VCaP (cell line): Measurements from ENCODE around the gene CCDC8.

Experiments
- H3K27ac ChIP-seq: fragments of 450-650 bp; 2 replicates; pipeline ENCODE4 v1.5.1; 2017
- TF ChIP-seq, protein P1 (sequence below): fragments of 450-650 bp; conservative IDR thresholded peaks from 2 replicates; pipeline ENCODE4 v1.5.1; 2017; ENCODE audit warnings: mild to moderate bottlenecking, moderate library complexity

Gene CCDC8

DNA sequence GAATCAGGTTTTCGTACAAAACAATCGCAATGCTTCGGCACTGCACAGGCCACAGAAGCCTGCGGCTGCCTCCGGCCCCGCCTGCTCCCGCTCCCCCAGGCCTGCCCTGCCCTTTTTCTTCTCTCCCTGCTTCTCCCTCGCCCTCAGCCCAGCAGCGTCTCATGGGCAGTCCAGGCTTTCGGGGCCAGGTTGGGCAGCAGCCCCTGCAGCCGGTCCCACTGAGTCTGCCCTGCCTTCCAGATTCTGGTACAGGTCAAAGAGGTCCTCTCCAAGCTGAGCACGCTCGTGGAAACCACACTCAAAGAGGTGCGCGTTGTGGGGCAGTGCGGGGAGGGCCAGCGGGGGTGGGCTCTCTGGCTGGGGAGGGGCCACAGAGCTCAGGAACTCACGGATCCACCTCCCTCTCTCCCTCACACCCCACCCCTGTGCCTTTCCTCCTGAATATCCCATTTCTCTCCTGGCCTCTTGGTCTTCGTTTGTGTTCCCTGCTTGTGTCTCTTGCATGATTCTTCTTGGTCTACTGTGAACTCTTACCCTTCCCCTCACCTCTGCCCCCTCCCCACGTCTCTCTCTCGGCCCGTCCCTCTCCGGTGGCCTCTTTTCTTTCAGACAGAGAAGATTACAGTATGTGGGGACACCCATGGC lies 30.1 kb downstream of the CCDC8 start:
- TF ChIP-seq, protein P1, sequence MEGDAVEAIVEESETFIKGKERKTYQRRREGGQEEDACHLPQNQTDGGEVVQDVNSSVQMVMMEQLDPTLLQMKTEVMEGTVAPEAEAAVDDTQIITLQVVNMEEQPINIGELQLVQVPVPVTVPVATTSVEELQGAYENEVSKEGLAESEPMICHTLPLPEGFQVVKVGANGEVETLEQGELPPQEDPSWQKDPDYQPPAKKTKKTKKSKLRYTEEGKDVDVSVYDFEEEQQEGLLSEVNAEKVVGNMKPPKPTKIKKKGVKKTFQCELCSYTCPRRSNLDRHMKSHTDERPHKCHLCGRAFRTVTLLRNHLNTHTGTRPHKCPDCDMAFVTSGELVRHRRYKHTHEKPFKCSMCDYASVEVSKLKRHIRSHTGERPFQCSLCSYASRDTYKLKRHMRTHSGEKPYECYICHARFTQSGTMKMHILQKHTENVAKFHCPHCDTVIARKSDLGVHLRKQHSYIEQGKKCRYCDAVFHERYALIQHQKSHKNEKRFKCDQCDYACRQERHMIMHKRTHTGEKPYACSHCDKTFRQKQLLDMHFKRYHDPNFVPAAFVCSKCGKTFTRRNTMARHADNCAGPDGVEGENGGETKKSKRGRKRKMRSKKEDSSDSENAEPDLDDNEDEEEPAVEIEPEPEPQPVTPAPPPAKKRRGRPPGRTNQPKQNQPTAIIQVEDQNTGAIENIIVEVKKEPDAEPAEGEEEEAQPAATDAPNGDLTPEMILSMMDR, result no peak
- no peak overlapping the region for H3K27ac ChIP-seq

DNA sequence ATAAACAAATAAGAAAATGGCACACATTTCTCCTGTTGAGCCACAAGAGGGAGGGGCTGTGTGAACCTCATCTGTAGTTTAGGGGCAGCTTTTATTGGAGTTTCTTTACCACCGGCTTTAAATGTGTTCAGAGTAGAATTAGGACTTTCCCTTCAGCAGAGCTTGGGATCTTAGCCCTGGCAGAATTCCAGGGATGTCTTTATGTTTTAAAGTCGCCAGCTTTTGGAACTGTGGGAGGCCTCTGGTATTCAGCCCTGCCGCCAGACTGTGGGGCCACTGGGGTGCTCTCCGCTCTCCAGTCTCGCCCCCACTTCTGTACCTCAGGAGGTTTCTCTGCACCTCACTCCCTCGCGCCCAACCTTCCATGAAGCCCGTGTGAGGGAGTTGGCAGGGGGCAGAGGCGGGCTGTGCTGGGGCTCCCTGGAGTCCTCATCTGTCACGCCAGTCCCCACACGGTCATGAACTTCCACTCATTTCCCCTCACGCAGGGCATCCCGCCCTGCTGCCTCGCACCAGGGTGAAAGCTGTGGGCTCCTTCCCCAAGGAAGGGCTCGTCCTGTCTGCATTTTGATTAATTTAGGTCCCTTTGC lies 31.5 kb downstream of the CCDC8 start:
- TF ChIP-seq, protein P1, result no peak
- no peak overlapping the region for H3K27ac ChIP-seq

DNA sequence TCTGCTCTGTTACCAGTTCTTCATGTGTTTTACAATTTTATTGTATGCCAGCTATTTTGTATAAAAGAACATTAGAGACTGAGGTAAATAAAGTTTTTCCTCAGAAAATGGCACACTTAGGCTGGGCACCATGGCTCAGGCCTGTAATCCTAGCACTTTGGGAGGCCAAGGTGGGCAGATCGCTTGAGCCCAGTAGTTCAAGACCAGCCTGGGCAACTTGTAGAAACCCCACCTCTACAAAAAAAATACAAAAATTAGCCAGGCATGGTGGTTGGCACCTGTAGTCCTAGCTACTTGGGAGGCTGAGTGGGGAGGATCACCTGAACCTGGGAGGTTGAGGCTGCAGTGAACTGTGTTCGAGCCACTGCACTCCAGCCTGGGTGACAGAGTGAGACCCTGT lies 32.0 kb downstream of the CCDC8 start:
- TF ChIP-seq, protein P1, result no peak
- no peak overlapping the region for H3K27ac ChIP-seq

DNA sequence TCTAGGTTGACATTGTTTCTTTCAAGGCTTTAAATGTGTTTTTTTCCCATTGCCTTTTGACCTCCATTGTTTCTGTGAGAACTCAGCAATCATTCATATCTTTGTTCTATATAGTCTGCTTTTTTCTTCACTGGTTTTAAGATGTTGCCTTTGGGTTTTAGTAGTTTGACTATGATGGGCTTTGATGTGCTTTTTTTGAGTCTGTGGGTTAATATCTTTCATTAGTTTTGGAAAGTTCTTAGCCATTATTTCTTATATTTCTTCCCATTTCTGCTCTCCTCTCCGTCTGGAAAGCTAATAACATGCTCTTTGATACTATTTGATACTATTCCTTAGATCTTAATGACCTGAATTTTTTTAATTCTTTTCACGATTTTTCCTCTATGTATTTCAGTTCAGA lies 32.7 kb downstream of the CCDC8 start:
- TF ChIP-seq, protein P1, result no peak
- H3K27ac ChIP-seq, result no peak overlapping the region

DNA sequence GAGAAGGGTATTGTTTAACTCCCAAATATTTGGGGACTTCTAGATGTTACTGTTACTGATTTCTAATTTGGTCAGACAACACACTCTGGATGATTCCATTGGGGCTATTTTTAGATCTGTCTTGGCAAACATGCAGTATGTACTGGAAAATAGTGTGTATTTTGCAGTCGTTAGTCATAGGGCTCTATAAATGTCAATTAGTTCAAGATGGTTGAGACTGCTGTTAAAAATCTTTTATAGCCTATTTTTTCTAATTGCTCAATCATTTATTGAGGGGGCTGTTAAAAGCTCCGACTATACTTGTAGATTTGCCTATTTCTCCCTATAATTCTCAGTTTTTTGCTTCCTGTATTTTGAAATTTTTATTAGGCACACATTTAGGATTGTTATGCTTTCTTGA lies 35.1 kb downstream of the CCDC8 start:
- peak overlapping the region; percentile 52 for H3K27ac ChIP-seq
- TF ChIP-seq, protein P1, result no peak

DNA sequence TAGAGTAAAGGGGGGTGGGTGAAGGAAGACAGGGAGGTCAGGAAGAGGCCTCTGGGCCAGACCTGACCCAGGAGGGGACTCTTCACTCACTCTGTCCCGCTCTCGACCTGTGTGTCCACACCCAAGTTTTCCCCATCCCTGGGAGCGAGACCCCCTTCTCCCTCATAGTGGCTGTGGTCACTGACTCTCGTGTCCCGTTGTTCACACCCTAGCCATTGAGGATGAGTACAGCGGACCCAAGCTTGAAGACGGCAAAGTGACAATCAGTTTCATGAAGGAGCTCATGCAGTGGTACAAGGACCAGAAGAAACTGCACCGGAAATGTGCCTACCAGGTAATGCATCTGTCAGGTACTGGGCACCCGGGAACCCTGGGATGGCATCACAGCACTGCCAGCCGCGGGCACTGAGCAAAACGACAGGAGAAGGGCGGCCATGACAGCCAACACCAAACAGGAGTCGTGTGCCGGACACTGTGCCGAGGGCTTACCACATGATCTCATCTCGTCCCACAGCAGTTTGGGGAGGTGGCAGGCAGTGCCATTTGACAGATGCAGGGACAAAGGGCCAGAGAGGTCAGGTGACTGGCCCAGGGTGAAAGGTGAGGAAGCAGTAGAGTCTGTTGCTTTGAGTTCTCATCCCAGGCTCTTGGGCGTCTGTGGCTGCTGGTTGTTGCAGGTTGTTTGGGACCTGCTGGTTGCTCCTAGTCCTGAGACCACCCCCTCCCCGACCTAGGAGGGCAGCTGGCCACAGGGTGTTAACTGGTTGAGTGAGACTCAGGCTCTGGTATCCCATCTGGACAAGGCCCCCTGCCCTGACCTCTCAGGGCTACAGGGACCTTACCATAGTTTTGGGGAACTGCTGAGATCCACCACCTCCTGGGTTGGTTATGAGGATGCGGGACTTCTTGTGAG lies 36.9 kb downstream of the CCDC8 start:
- H3K27ac ChIP-seq, result peak overlapping the region; percentile 52; the same call in 1 of the 2 replicates
- TF ChIP-seq, protein P1, result no peak

DNA sequence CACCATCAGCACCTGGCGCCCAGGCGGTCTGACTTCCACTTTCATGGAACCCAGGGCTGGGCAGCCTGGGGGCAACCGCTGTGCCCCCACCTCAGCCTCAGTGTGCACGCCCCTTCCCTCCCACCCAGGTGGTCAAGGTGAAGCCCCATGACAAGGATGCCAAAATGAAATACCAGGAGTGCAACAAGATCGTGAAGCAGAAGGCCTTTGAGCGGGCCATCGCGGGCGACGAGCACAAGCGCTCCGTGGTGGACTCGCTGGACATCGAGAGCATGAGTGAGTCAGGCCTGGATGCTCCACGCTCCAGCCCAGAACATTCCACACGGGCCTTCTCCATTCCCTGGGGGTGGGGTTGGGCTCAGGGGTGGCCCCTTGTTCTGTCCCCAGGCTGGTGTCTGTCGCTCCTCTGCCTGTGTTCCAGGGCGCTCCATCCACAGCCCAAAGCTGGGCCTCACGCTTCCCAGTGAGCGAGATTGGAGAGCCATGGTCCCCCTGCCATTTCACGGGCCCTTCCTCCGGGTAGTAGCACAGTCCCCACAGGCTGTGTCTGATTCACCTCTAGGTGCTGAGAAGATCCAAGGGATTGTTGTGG lies 37.8 kb downstream of the CCDC8 start:
- H3K27ac ChIP-seq, result peak overlapping the region; percentile 96; the same call in 1 of the 2 replicates
